Dedifferentiated amniotic fluid mesenchymal stem cell (primary cell): ENCODE data around the gene NCKAP1.
"Not testable (repeated sequence)": the region's sequence is repeated elsewhere in the genome, so short reads cannot be mapped to it uniquely, and the experiment has no call there.

Experiments
- DNase-seq: peaks from one replicate; pipeline ENCODE4 v3.0.0-alpha.2; 2016; ENCODE audit errors: extremely low spot score

Gene NCKAP1, protein sequence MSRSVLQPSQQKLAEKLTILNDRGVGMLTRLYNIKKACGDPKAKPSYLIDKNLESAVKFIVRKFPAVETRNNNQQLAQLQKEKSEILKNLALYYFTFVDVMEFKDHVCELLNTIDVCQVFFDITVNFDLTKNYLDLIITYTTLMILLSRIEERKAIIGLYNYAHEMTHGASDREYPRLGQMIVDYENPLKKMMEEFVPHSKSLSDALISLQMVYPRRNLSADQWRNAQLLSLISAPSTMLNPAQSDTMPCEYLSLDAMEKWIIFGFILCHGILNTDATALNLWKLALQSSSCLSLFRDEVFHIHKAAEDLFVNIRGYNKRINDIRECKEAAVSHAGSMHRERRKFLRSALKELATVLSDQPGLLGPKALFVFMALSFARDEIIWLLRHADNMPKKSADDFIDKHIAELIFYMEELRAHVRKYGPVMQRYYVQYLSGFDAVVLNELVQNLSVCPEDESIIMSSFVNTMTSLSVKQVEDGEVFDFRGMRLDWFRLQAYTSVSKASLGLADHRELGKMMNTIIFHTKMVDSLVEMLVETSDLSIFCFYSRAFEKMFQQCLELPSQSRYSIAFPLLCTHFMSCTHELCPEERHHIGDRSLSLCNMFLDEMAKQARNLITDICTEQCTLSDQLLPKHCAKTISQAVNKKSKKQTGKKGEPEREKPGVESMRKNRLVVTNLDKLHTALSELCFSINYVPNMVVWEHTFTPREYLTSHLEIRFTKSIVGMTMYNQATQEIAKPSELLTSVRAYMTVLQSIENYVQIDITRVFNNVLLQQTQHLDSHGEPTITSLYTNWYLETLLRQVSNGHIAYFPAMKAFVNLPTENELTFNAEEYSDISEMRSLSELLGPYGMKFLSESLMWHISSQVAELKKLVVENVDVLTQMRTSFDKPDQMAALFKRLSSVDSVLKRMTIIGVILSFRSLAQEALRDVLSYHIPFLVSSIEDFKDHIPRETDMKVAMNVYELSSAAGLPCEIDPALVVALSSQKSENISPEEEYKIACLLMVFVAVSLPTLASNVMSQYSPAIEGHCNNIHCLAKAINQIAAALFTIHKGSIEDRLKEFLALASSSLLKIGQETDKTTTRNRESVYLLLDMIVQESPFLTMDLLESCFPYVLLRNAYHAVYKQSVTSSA

DNA sequence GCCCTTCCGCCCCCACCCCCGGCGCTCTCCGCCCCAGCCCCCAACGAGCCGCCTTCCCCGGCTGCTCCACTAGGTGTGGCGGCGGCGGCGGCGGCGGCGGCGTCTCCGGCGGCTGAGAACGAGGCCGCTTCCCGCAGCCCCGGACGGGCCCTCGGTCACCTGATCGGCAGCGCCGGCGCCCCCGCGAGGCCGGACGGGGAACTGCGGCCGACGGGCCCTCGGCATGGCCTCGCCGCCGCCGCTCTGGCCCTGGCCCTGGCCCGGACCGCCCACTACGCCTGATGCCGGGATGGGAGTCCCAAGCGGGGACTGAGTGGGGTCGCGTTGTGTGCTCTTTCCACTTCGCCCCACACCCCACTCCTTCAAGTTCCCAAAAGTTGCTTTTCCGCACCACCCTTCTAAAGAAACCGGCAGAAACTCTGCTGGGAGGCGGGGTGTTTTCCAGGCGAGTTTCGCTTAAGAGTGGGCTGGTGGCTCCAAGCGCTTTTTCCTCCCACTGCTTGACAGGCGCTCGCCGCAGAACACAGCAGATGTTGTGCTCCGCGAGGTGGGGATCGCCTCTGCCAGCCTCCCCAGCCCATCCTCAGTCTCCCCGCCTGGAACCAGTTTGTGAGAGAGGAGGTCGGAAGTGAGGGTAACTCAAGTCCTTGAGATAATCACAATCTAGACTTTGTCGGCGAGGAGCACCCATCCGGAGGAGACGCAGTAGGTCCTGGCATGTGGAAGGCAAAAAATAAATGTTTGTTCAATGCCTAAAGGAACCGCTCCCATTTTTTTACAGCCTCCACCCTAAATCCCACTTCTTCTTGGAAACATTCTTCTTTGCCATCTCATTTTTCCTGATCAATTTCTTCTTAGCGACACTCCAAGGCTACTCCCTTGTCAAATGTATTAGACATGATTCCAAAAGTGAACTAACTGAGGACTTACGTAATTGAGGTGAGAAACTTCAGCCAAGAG, at the start of gene NCKAP1:
NCKAP1 (minus strand) TSS at position 117 of the 960 bp plus-strand sequence. CDS start 358 bp downstream, outside the sequence.
- DNase-seq, result peak; percentile 67

GRCh38 chr2:183081911-183082310, 43.7 kb upstream of the NCKAP1 start:
- no peak for DNase-seq

GRCh38 chr2:183079139-183079775, 41.0 kb upstream of the NCKAP1 start:
- DNase-seq, result no peak

DNA sequence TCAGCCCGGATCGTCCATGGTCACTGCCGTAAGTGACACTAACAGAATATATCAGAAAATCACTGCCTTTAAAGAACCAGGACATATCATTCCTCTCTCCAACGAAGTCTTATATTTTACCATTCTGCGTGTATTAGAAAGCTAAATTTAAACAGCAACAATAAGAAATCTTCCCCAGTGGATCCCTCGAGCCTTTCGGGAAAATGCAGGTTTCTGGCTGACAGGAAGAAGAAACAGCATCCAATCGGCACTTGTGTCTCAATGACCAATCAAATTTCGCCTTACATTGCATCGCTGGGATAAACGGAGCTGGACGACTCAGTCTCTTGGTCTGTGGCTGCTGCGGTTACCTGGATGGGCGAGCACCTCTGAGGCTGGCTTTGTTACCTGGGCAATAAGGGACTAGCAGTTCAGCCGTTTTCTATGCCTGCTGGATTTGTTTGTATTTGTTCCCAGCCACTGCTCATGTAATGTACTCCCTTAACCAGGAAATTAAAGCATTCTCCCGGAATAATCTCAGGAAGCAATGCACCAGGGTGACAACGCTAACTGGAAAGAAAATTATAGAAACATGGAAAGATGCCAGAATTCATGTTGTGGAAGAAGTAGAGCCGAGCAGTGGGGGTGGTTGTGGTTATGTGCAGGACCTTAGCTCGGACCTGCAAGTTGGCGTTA, 40.3 kb upstream of the NCKAP1 start, which contains the start of gene DUSP19:
DUSP19 (plus strand) TSS at position 284 of the 675 bp plus-strand sequence; CDS start at position 471, 187 bp downstream.
- peak; percentile 96 for DNase-seq

DNA sequence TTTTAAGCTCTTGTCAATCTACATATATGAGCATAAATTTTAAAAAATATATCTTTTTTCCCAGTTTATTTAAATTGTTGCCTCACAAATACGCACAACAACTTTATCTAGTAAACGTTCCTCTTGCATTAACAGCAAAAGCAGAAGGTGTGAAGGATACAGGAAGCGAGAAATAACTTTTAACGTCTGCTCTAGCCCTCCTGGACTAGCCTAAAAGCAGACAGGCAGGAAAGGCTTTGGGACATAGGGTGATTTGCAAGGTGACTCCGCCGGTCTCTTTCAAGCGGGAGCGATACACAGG, 39.9 kb upstream of the NCKAP1 start:
- no peak for DNase-seq

GRCh38 chr2:183072177-183072576, 33.9 kb upstream of the NCKAP1 start:
- DNase-seq, result no peak

GRCh38 chr2:183070942-183071844, 32.9 kb upstream of the NCKAP1 start:
- no peak for DNase-seq

GRCh38 chr2:183069174-183069573, 30.9 kb upstream of the NCKAP1 start:
- DNase-seq, result no peak

DNA sequence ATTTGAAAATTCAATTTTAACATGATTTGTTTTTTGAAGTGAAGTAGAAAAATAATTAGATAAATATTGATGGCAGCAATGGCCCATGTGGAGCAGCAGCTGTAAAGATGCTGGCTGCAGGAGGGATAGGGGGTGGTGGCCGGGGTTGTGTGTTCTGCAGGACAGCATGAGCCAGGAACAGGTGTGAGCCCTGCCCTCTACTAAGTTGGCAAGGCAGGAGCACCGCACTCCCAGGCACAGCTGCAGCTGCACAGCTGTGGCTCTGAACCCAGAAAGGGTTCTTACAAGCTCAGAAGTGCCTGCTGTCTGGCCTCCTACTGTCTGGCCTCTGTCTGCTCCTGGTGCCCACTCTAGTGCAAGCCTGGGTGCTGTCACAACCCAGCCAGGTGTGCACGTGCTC, 30.3 kb upstream of the NCKAP1 start:
- no peak for DNase-seq

- DNase-seq, result peak; percentile 52
These were observed 24.8 kb upstream of the NCKAP1 start for GRCh38 chr2:183063083-183063482.

DNA sequence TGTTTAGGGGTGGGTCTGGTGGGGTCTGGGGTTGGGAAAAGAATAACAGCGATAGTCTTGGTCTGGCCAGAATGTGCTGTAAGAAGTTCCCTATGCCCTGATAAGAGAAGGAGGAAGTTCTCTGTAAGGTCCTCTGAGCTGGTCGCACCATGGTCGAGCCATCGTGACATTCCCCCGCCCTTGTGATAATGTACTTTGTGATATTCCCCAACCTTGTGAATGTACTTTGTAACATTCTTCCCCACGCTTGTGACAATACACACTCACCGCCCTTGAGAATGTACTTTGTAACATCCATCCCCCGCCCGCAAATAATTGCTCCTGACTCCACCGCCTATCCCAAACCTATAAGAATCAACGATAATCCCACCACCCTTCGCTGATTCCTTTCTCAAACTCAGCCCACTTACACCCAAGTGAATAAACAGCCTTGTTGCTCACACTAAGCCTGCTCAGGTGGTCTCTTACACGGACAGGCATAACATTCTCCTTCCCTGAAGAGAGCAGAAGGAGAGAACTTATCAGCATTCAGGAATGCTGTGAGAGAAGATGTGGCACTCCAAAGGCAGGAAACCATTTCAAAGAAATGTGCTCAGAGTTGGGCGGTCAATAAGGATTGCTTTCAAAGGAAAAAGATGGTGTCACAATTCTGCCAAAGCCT, 22.4 kb upstream of the NCKAP1 start:
- no peak for DNase-seq

GRCh38 chr2:183059561-183059960, 21.3 kb upstream of the NCKAP1 start:
- DNase-seq, result peak; percentile 75

GRCh38 chr2:183057333-183057985, 19.2 kb upstream of the NCKAP1 start:
- no peak for DNase-seq

DNA sequence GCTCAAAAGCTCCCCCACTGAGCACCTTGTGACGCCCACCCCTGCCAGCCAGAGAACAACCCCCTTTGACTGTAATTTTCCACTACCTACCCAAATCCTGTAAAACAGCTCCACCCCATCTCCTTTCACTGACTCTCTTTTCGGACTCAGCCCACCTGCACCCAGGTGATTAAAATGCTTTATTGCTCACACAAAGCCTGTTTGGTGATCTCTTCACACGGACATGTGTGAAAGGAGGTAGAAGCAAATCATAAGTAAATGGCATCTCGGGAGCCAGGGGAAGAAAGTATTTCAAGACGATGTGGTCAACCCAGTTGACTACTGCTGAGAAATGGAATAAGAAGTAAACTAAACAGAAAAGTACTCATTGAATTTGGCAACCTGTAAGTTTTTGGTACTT, 11.2 kb upstream of the NCKAP1 start:
- DNase-seq, result no peak

GRCh38 chr2:183047486-183048125, 9.3 kb upstream of the NCKAP1 start:
- DNase-seq, result not testable (repeated sequence)

DNA sequence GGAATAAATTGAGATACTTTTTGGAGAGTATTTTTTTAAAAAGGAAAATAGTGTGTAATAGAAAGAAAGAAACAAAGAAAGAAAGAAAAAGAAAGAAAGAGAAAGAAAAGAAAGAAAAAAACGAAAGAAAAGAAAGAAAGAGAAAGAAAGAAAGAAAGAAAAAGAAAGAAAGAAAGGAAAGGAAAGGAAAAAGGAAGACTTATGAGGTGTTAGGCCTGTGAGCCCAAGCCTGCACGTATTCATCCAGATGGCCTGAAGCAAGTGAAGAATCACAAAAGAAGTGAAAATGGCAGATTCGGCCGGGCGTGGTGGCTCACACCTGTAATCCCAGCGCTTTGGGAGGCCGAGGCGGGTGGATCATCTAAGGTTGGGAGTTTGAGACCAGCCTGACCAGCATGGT, 5.3 kb upstream of the NCKAP1 start:
- DNase-seq, result not testable (repeated sequence)

- no peak for DNase-seq
These were observed 2.3 kb upstream of the NCKAP1 start for GRCh38 chr2:183040604-183041003.
